HG02870 (cell line): ENCODE data around the gene COL26A1.
"Not testable (repeated sequence)": the region's sequence is repeated elsewhere in the genome, so short reads cannot be mapped to it uniquely, and the experiment has no call there.

Experiments used
- ATAC-seq: cut with Tn5 transposase; IDR thresholded peaks from one replicate; pipeline ENCODE4 v1.9.1; 2021; ENCODE audit warnings: mild to moderate bottlenecking, moderate library complexity; ENCODE audit not compliant: unreplicated experiment

COL26A1 gene

DNA sequence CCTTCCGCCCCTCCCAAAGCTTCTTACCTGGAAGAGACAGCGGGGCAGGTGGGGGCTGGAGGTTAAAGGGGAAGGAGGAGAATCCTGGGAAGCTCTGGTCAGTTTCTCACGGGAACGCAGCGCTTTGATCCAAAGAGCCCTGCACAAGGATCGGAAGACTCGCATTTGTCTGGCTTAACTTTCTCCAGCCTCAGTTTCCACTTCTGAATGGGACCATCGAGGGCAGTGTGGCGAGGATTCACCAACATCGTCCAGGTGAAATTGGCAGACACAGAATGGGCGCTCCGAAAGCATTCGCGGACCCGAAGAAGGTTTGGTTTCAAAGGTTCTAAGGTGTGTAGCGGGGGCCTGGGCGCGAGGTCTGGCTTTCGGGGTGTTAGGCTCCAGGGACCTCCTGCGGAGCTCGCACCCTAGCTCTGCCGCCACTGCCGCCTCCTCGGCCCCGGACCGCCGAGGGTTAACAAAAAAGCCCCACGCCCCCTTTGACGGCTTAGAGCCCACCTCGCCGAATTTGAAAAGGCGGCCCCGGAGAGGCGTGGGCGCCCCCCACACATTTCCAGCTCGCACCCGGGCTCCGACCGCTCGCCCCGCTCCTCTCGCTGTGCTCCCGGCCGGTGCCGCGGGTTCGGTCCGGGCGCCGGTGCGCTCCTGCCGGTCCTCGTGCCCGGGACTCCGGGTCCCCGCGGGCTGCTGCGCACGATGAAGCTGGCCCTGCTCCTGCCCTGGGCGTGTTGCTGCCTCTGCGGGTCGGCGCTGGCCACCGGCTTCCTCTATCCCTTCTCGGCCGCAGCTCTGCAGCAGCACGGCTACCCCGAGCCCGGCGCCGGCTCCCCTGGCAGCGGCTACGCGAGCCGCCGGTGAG is at the start of gene COL26A1:
COL26A1 (plus strand) TSS at position 542 of the 862 bp plus-strand sequence; CDS start at position 700, 158 bp downstream.
- ATAC-seq = no peak

GRCh38 chr7:101315336-101315735 is 47.3 kb upstream of the COL26A1 start:
- ATAC-seq = no peak

GRCh38 chr7:101319401-101319800 is 43.3 kb upstream of the COL26A1 start:
- no peak for ATAC-seq

- peak; percentile 95 for ATAC-seq
These were observed 40.9 kb upstream of the COL26A1 start, which contains the start of gene IFT22 for GRCh38 chr7:101321491-101322401. Gene IFT22, minus strand, starts transcription at chr7:101321812. Its CDS starts 103 bp downstream, at chr7:101321709.

DNA sequence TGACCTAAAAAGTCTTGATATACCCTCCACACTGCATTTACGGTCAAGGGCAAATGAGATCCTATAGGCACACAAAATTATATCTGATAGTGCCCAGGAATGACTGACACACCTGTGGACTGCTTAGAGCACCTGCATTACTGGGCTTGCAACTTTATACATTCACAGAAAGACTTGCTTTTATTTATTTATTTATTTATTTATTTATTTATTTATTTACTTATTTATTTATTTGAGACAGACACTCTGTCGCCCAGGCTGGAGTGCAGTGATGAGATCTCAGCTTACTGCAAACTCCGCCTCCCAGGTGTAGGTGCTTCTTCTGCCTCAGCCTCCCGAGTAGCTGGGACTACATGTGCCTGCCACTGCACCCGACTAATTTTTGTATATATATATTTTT is 34.5 kb upstream of the COL26A1 start:
- no peak for ATAC-seq

- no peak for ATAC-seq
These were observed 32.6 kb upstream of the COL26A1 start for GRCh38 chr7:101330011-101330484.

- no peak for ATAC-seq
These were observed 30.6 kb upstream of the COL26A1 start for GRCh38 chr7:101332026-101332425.

GRCh38 chr7:101333912-101334311 is 28.8 kb upstream of the COL26A1 start:
- no peak for ATAC-seq

DNA sequence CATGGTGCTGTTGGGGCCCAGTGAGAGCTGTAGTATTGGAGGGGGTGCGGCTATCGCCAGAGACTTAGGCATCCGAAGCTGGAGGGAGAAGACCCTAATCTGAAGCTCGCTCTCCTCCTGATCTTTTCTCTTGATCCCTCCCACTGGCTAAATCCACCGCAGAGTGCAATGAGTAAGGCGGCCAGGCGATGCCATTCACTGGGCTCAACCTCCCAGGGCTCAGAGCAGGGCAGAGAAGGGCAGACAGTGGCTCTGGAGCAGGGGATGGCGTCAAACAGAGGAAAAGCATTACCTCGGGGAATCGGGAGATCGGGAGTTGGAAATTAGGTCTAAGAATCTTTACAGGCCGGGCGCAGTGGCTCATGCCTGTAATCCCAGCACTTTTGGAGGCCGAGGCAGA is 22.3 kb upstream of the COL26A1 start:
- ATAC-seq = no peak

DNA sequence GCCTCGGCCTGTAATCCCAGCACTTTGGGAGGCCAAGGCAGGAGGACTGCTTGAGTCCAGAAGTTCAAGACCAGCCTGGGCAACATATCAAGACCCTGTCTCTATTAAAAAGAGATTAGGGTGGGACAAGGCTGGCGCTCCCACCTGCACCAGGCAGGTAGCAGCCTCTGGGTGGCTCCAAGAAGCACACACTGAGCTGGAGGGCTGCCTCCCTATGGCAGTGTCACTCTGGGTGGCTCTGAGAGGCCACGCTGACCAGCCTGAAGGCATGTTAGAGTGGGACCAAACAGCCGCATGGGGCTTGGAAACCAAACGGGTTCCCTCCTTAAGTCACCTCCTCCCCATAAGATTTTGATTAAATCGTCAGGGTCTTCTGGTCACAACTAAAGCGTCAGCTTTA is 19.8 kb upstream of the COL26A1 start:
- ATAC-seq = no peak

- no peak for ATAC-seq
These were observed 15.2 kb upstream of the COL26A1 start for GRCh38 chr7:101347477-101347876.

GRCh38 chr7:101348456-101349067 is 14.1 kb upstream of the COL26A1 start:
- ATAC-seq = not testable (repeated sequence)

- not testable (repeated sequence) for ATAC-seq
These were observed 13.4 kb upstream of the COL26A1 start for GRCh38 chr7:101349300-101349699.

DNA sequence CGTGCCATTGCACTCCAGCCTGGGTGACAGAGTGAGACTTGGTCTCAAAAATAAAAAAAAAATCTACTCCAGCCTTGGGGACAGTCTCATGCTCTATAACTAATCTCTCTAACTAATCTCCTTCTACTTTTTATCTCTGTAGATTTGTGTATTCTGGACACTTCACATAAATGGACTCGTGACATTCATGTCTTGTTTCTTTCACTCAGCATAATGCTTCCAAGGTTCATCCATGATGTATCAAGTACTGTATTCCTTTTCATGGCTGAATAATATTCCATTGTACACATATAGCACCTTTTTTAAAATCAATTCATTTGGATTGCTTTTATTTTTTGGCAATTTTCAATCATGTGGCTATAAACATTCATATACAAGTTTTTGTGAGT is 9.8 kb upstream of the COL26A1 start:
- no peak for ATAC-seq

GRCh38 chr7:101357433-101357832 is 5.2 kb upstream of the COL26A1 start:
- ATAC-seq = no peak

- ATAC-seq = no peak
These were observed 590 bp downstream of the COL26A1 start for GRCh38 chr7:101363196-101363733.

- ATAC-seq = peak; percentile 53
These were observed 1.2 kb downstream of the COL26A1 start for GRCh38 chr7:101363734-101364374.

DNA sequence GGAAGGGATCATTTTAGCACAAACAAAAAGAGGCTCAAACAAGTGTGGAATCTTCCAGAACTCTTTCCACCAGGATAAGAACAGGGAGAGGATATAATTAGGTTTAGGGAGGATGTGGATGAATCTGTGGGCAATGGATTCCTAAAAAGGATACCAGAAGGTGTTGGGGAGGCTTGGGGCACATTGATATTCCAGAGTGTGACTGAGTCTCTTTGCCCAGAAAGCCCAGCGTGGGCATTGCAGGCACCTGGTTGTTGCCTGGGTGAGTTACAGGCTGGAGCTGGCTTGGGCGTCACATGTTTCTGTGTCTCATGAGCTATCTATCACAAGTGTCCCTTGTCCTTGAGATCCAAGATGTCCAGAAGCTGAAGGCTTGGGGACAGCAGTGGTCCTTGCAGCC is 3.3 kb downstream of the COL26A1 start:
- ATAC-seq = no peak

- no peak for ATAC-seq
These were observed 5.0 kb downstream of the COL26A1 start for GRCh38 chr7:101367676-101368075.
